ENCODE results near the gene SCFD2.

DNA sequence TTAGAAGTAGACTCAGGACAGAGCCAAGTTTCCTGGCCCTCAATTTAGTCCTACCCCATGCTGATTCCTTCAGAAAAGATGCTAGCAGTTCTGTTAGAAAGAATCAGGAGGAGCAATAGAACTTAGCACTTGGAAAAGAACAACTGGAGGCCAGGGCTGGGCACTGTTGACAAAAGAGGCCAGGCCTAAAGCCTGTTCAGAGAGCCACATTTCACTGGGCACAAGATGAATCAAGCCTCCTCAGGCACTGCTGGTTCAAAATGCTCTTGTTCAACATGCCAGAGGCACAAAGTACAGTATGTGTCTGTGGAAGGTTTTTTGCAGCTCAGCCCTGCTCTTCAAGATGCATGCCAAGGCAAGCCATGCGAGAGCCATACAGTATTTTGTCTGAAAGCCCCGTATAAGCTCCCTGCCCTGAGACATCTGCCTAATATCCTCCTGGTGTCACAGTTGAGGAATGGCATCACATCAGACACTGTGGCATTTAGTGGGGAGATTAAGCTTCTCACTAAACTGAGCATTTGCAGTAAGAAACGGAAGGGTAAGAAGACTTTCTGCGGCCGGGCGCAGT is 450.0 kb downstream of the SCFD2 start:
- no peak for TF ChIP-seq EZH2phosphoT487 (IDR thresholded peaks at IDR 0.05; ENCODE audit: insufficient read depth, low read depth)
- no peak for TF ChIP-seq EZH2 (IDR thresholded peaks at IDR 0.05; ENCODE audit: insufficient read depth, poor library complexity, severe bottlenecking)
